Nephron progenitor cell (in vitro differentiated cells): ENCODE results near the gene MTREX.

ENCODE experiments used
- DNase-seq: peaks from one replicate; pipeline ENCODE4 v3.0.0; 2021
- H3K27ac Mint-ChIP-seq: 2 replicates; pipeline ENCODE4 v1.8.0; 2021; ENCODE audit warnings: mild to moderate bottlenecking, moderate library complexity, mixed read lengths
- H3K27me3 Mint-ChIP-seq: 2 replicates; pipeline ENCODE4 v1.8.0; 2021; ENCODE audit warnings: mild to moderate bottlenecking, low read depth, mixed read lengths; ENCODE audit not compliant: poor library complexity
- H3K36me3 Mint-ChIP-seq: 2 replicates; pipeline ENCODE4 v1.8.0; 2021; ENCODE audit warnings: low read depth, mixed read lengths
- H3K4me1 Mint-ChIP-seq: 2 replicates; pipeline ENCODE4 v1.8.0; 2021; ENCODE audit warnings: mixed read lengths
- H3K4me3 Mint-ChIP-seq: 2 replicates; pipeline ENCODE4 v1.8.0; 2021; ENCODE audit warnings: mild to moderate bottlenecking, moderate library complexity, mixed read lengths
- H3K9me3 Mint-ChIP-seq: 2 replicates; pipeline ENCODE4 v1.8.0; 2021; ENCODE audit warnings: mild to moderate bottlenecking, moderate library complexity, mixed read lengths
- TF ChIP-seq, protein P1 (sequence below): fragments of 200-600 bp; sonication (generic); IDR thresholded peaks from 2 replicates; pipeline ENCODE4 v1.5.0; 2021; ENCODE audit warnings: antibody characterized with exemption

MTREX gene

DNA sequence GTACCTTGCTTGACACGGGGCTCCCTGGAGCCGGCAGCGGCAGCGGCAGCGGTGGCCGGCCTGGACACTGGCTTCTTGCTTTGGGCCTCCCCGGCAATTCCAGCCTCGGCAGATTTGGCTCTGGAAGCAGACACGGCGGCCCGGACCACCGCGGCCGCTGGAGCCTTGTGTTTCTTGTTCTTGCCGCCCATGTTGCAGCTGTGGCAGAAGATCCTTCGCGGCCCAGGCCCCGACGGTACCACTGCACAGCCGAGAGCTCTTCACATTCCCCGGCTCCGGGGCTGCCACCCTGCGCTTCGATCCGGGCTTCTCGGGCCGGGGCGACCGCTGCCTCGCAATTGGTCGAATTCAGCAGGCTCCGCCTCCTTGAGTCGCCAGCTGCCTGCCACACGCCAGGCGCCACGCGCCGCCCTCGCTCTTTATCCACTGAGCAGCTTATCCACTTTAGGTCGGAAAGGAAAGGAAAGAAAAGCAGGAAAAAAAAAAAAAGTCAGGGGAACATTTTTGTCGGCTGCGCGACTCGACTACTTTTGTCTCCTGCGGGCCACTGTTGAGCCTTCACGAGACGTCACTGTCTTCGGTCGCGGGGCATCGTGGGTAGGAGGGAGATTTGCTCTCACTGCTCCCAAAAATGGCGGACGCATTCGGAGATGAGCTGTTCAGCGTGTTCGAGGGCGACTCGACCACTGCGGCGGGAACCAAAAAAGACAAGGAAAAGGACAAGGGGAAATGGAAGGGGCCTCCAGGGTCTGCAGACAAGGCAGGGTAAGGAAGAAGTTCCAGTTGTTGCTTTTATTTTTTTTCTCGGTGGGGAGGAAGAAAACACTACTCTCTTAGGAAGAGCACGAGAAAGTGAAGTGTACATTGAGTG, at the start of gene MTREX, which contains the start of gene DHX29:
Gene MTREX, plus strand, starts transcription at position 607 of the 871 bp plus-strand sequence. Its CDS starts 25 bp downstream, at position 632.
Gene DHX29, minus strand, starts transcription at position 312 of the 871 bp plus-strand sequence. Its CDS starts 121 bp downstream, at position 191.
- TF ChIP-seq, protein P1, sequence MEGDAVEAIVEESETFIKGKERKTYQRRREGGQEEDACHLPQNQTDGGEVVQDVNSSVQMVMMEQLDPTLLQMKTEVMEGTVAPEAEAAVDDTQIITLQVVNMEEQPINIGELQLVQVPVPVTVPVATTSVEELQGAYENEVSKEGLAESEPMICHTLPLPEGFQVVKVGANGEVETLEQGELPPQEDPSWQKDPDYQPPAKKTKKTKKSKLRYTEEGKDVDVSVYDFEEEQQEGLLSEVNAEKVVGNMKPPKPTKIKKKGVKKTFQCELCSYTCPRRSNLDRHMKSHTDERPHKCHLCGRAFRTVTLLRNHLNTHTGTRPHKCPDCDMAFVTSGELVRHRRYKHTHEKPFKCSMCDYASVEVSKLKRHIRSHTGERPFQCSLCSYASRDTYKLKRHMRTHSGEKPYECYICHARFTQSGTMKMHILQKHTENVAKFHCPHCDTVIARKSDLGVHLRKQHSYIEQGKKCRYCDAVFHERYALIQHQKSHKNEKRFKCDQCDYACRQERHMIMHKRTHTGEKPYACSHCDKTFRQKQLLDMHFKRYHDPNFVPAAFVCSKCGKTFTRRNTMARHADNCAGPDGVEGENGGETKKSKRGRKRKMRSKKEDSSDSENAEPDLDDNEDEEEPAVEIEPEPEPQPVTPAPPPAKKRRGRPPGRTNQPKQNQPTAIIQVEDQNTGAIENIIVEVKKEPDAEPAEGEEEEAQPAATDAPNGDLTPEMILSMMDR: no peak
- Mint-ChIP-seq H3K4me1 (peaks cover 6% of the 10 kb centered on the region), H3K36me3 (peaks cover 35% of the 10 kb centered on the region), H3K4me3 (no peak within 1 kb of the TSS), H3K27ac (no peak within 1 kb of the TSS), H3K27me3 (no peaks in the 10 kb centered on the region), H3K9me3 (peaks cover 18% of the 10 kb centered on the region)
- peak; percentile 91 for DNase-seq

DNA sequence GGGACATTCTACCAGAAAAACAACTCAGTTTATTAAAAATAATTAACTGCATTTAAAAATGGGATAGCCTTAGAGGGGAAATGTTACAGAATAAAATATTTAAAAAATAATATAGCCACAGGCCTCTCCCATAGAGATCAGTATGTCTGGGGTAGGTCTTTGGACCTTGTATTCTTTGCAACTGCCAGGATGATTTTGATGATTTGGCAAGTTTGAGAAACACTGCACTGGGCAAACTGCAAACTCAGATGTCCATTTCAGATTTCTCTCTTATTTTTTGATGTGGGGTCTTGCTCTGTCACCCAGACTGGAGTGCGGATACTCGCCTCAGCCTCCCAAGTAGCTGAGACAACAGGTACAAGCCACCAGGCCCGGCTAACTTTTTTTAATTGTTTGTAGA, 49.5 kb upstream of the MTREX start:
- TF ChIP-seq, protein P1: no peak
- Mint-ChIP-seq H3K36me3 (peaks cover 29% of the 10 kb centered on the region), H3K9me3 (no peaks in the 10 kb centered on the region), H3K4me3 (no peak overlapping the region), H3K4me1 (peaks cover 6% of the 10 kb centered on the region), H3K27ac (no peak overlapping the region), H3K27me3 (no peaks in the 10 kb centered on the region)
- DNase-seq: no peak

DNA sequence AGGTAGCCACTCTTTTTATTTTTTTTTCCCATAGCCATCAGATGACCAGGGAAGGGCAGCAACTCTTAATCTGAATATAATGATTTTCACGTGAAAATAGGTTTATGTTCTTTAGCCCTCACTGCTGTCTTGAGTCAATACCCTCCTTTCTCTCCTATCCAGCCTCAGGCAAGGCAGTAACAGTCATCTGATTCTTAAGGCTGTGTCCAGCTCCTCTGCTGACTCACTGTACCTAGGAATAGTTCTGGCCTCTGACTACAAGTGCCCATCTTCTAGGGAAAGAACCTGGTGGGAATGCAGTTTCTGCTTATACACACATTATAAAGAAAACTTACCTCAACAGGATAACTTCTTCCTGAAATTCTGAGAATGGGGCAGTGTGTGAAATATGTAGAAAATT, 31.0 kb upstream of the MTREX start:
- TF ChIP-seq, protein P1: no peak
- H3K9me3 Mint-ChIP-seq: no peaks in the 10 kb centered on the region
- H3K36me3 Mint-ChIP-seq: peaks cover 62% of the 10 kb centered on the region
- no peak overlapping the region for H3K4me3 Mint-ChIP-seq
- H3K4me1 Mint-ChIP-seq: no peaks in the 10 kb centered on the region
- no peak for DNase-seq
- no peaks in the 10 kb centered on the region for H3K27me3 Mint-ChIP-seq
- no peak overlapping the region for H3K27ac Mint-ChIP-seq

DNA sequence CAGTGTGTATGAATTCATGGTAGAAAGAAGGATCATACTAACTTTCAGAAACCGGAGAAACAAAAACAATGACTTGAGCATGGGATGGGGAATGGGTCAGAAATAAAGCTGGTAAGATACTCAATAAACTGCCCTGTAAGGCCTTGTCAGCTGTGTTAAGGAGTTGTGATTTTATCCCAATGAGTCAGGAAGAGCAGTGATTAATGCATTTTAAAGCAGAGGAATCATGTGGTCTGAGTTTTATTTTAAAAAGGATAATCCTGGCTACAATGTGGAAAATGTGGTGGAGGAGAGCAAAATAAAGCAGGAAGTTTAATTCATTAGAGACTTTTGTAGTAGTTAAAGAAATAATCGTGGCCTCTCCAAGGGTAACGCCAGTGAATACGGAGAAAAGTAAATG, 29.0 kb upstream of the MTREX start:
- no peaks in the 10 kb centered on the region for H3K9me3 Mint-ChIP-seq
- no peak overlapping the region for H3K4me3 Mint-ChIP-seq
- DNase-seq: no peak
- H3K27me3 Mint-ChIP-seq: peaks cover 4% of the 10 kb centered on the region
- peaks cover 54% of the 10 kb centered on the region for H3K36me3 Mint-ChIP-seq
- H3K4me1 Mint-ChIP-seq: no peaks in the 10 kb centered on the region
- TF ChIP-seq, protein P1: no peak
- no peak overlapping the region for H3K27ac Mint-ChIP-seq

GRCh38 chr5:55286411-55286933, 21.3 kb upstream of the MTREX start:
- Mint-ChIP-seq H3K4me3 (no peak overlapping the region), H3K9me3 (no peaks in the 10 kb centered on the region), H3K4me1 (no peaks in the 10 kb centered on the region), H3K27me3 (peaks cover 4% of the 10 kb centered on the region), H3K27ac (no peak overlapping the region), H3K36me3 (peaks cover 39% of the 10 kb centered on the region)
- DNase-seq: no peak
- TF ChIP-seq, protein P1: no peak
